HUES48 (cell line): ENCODE data around the gene KLHDC7A.
"Not testable (repeated sequence)": the region's sequence is repeated elsewhere in the genome, so short reads cannot be mapped to it uniquely, and the experiment has no call there.

Experiments used
- H3K27ac ChIP-seq: one replicate; pipeline ENCODE4 v1.7.0; 2013; ENCODE audit warnings: low read depth, low read length, inconsistent platforms
- H3K27me3 ChIP-seq: 2 replicates; pipeline ENCODE4 v1.6.1; 2013; ENCODE audit warnings: mild to moderate bottlenecking, low read length; ENCODE audit not compliant: control insufficient read depth, insufficient read depth
- H3K36me3 ChIP-seq: 2 replicates; pipeline ENCODE4 v1.6.1; 2013; ENCODE audit warnings: low read length; ENCODE audit not compliant: control insufficient read depth, insufficient read depth
- H3K4me1 ChIP-seq: 2 replicates; pipeline ENCODE4 v1.6.1; 2013; ENCODE audit warnings: mild to moderate bottlenecking, low read length; ENCODE audit not compliant: control insufficient read depth, insufficient read depth
- H3K4me3 ChIP-seq: 2 replicates; pipeline ENCODE4 v1.5.1; 2013; ENCODE audit warnings: mild to moderate bottlenecking, low read depth, low read length
- H3K9ac ChIP-seq: 2 replicates; pipeline ENCODE4 v1.6.1; 2013; ENCODE audit warnings: mild to moderate bottlenecking, low read depth, low read length, moderate library complexity
- H3K9me3 ChIP-seq: 2 replicates; pipeline ENCODE4 v1.6.1; 2013; ENCODE audit warnings: low read length; ENCODE audit not compliant: control insufficient read depth, insufficient read depth

The KLHDC7A gene

DNA sequence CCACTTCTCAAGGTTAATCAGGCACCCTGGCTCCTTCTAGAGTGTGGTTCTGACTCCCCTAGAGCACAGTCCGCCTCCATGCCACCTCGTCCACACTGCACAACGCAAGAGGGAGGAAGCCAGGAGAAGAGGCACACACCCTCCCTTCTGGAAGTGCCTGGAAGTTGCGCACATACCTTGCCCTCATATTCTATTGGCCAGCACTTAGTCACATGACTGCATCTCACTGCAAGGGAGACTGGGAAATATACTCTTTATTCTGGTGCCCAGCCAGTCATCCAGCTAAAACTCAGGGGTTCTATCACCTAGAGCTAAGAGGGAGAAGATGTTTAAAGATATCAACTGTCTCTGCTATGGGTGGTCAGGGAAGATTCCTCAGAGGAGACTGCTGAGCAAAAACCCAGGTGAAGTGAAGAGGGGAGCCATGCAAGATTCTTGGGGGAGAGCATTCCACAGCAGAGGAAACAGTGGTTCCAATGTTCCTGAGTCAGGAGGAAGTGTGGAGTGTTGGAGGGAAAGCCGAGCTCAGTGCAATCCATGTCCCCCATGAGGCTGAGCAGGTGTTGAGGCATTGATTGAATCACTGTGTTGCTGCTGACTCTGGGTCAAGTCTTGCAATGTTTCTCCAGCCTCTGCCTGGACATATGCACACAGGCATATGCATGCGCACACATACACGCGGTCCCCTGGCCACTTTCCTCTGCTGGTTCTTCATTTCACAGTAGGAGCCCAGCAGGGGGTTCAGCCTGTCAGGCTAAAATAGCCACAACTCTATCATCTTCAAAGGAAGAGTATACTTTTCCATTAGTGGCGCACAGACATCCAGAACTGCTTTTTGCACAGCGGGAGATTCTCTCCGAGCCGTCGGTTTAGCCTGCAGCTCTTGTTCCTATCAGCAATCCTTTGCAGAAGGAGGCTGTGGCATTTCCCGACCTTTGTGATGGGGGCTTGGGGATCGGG, 22.3 kb upstream of the KLHDC7A start:
- Histone ChIP-seq H3K36me3 (no peaks in the 10 kb centered on the region), H3K4me3 (no peak overlapping the region), H3K9me3 (no peaks in the 10 kb centered on the region), H3K27ac (no peak overlapping the region), H3K4me1 (no peaks in the 10 kb centered on the region), H3K27me3 (no peaks in the 10 kb centered on the region; the same call in 1 of the 2 replicates), H3K9ac (no peak overlapping the region)

DNA sequence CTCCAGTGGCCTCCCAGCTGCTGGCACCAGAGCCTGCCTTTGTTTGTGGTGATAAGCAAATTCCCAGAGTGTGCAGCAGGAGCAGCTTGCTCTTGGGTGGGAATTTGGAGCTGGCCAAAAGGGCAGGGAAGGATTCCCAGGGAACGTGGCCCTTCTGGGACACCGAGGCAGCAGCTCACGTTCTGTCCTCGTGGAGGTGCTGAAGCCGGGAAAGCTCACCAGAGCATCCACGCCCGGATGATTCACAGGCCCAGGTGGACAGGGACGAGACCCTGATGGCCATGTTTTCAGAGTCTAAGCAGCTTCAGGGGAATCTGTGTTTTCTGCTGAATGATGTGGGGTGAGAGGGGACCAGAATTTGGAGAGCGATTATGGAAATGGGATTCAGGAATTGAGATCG, 19.1 kb upstream of the KLHDC7A start:
- H3K9me3 ChIP-seq = no peaks in the 10 kb centered on the region
- no peak overlapping the region for H3K4me3 ChIP-seq
- no peaks in the 10 kb centered on the region for H3K4me1 ChIP-seq
- no peaks in the 10 kb centered on the region for H3K27me3 ChIP-seq
- H3K36me3 ChIP-seq = no peaks in the 10 kb centered on the region
- no peak overlapping the region for H3K27ac ChIP-seq
- H3K9ac ChIP-seq = no peak overlapping the region

DNA sequence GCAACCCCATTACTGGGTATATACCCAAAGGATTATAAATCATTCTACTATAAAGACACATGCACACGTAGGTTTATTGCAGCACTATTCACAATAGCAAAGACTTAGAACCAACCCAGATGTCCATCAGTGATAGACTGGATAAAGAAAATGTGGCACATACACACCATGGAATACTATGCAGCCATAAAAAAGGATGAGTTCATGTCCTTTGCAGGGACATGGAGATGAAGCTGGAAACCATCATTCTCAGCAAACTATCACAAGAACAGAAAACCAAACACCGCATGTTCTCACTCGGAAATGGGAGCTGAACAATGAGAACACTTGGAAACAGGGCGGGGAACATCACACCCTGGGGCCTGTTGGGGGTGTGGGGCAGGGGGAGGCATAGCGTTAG, 18.2 kb upstream of the KLHDC7A start:
- H3K36me3 ChIP-seq, H3K4me1 ChIP-seq, H3K27ac ChIP-seq, H3K9ac ChIP-seq, H3K9me3 ChIP-seq, H3K27me3 ChIP-seq, H3K4me3 ChIP-seq: not testable (repeated sequence)

DNA sequence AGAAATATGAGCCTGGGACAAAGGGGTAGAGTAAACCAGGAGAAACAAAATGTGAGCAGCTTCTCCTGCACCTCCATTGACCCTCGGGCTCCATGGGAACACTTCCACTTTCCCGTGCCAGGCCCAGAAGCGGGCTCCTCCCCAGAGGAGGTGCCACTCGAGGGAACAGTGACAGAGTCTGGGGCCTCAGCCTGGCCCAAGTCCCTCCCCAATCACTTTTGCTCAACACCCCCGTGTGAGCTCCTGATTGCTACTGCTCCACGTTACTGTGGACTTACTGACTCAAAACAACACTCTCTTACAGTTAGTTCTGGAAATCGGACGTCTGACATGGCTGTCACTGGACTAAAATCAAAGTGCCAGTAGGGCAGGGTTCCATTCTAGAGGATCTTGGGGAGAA, 17.7 kb upstream of the KLHDC7A start:
- H3K9me3 ChIP-seq = no peaks in the 10 kb centered on the region
- H3K9ac ChIP-seq = no peak overlapping the region
- H3K27ac ChIP-seq = no peak overlapping the region
- H3K4me3 ChIP-seq = no peak overlapping the region
- no peaks in the 10 kb centered on the region for H3K4me1 ChIP-seq
- H3K27me3 ChIP-seq = no peaks in the 10 kb centered on the region
- H3K36me3 ChIP-seq = no peaks in the 10 kb centered on the region

DNA sequence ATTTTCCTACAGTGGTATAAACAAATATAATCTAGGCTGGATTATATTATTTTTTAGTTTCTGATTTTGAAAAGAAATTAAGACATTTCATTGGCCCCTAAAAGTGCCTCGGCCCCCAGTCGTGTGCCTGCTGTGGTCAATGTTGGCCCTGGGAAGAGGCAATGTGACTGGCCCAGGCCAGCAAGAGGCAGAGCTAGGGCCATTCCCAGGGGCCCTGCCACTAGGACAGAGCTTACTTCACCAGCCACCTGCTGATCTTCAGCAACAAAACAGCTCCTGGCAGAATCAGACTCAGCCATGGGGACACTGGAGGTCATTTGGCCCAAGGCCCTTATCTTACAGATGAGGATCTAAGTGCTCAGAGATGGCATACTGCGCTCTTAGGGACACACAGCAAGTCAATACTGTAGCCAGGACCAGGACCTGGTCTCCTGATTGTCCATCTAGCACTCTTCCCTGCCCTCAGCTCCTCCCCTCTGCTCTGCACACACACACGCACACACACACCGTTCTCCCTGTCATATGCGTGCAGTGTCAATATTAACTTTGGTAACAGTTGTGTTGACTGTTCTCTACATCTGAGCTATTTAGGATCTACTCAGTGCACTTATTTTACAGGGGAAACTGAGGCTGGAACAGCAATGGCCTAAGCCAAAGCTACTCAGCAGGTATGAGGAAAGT, 16.6 kb upstream of the KLHDC7A start:
- Histone ChIP-seq H3K9ac (no peak overlapping the region), H3K27ac (no peak overlapping the region), H3K9me3 (no peaks in the 10 kb centered on the region), H3K27me3 (no peaks in the 10 kb centered on the region), H3K4me3 (no peak overlapping the region), H3K36me3 (no peaks in the 10 kb centered on the region), H3K4me1 (no peaks in the 10 kb centered on the region)

DNA sequence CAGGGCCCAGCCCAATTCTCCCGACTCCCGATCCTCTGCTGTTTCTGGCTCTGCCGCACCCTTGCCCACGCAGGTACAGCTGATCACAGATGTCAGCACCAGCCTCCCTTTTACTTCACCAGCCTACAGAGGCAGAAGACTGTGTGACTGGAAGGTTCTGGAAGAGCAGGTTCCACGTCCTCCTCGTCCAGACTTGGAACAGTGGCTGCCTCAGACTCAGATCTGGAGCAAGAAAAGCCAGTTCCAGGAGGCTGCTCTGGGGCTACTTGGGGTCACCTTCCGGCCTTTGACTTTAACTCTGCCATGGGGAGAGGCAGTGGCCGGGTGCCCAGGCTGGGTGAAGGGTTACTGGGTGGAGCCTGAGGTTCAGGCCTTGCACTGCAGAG, 16.1 kb upstream of the KLHDC7A start:
- Histone ChIP-seq H3K9ac (no peak overlapping the region), H3K36me3 (no peaks in the 10 kb centered on the region), H3K9me3 (no peaks in the 10 kb centered on the region), H3K4me3 (no peak overlapping the region), H3K4me1 (no peaks in the 10 kb centered on the region), H3K27ac (no peak overlapping the region), H3K27me3 (no peaks in the 10 kb centered on the region)

DNA sequence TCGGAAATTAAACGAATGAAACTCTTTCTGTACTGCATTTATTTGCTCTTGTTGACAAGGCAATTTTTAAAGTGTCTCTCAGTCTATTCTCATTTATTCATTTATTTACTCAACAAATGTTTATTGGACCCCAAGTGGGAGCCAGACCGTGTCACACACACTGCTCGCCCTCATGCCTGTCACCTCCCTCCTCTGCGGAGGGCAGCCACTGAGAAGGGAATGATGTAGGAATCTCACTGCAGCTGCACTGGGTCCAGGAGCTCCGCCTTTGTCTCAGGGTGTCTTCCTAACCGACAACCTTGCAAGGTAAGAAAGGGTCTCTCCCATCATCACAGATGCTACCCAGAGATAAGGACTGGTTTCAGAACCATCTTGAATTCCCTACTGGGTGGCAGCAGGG, 14.1 kb upstream of the KLHDC7A start:
- Histone ChIP-seq H3K4me1 (no peaks in the 10 kb centered on the region), H3K27ac (no peak overlapping the region), H3K27me3 (no peaks in the 10 kb centered on the region), H3K9me3 (no peaks in the 10 kb centered on the region), H3K9ac (no peak overlapping the region), H3K36me3 (no peaks in the 10 kb centered on the region), H3K4me3 (no peak overlapping the region)

DNA sequence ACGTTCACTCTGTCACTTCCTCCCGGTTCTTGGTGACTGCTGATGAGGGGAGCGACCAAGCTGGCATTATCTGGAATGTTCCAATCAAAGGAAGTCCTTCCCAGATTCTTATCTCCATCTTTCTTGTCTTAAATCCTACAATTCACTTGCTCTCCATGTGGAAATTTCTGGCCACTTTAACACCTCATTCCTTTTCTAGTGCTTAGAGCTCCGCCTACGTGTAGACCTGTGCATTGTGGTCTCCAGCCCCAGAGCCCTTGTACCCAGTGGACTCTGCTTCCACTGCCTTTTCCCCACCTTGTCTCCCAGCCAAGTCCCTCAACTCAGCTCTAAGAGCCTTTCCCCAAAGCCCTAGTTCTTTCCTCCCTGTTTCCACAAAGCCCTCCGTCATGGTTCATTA, 12.2 kb upstream of the KLHDC7A start:
- H3K9ac ChIP-seq = no peak overlapping the region

DNA sequence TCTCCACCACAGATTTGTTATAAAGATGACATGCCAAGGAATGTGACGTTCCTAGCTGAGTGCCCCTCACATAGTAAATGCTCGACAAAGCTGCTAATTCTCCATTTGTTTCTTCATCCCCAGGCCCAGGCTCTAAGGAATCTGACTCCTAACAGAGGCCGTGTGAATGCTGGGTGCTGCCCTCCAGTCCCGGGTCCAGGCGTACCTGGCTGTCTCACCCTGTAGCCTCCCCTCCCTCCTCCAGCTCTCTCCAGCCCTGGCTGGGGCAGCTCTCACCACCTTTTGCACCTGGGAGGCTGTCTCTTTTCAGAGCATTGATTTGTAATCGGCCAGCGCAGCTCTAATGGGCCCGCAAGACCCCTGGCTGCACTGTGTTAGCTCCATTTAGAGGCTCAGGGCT, 11.2 kb upstream of the KLHDC7A start:
- H3K4me1 ChIP-seq = no peaks in the 10 kb centered on the region
- no peak overlapping the region for H3K27ac ChIP-seq
- H3K4me3 ChIP-seq = no peak overlapping the region
- H3K36me3 ChIP-seq = no peaks in the 10 kb centered on the region
- H3K9ac ChIP-seq = no peak overlapping the region
- H3K27me3 ChIP-seq = no peaks in the 10 kb centered on the region
- H3K9me3 ChIP-seq = no peaks in the 10 kb centered on the region

More for the DNA sequence above, 12.2 kb upstream of the KLHDC7A start:
- no peaks in the 10 kb centered on the region for H3K36me3 ChIP-seq
- H3K27me3 ChIP-seq = no peaks in the 10 kb centered on the region
- H3K4me1 ChIP-seq = no peaks in the 10 kb centered on the region
- H3K9me3 ChIP-seq = no peaks in the 10 kb centered on the region
- no peak overlapping the region for H3K4me3 ChIP-seq
- no peak overlapping the region for H3K27ac ChIP-seq

DNA sequence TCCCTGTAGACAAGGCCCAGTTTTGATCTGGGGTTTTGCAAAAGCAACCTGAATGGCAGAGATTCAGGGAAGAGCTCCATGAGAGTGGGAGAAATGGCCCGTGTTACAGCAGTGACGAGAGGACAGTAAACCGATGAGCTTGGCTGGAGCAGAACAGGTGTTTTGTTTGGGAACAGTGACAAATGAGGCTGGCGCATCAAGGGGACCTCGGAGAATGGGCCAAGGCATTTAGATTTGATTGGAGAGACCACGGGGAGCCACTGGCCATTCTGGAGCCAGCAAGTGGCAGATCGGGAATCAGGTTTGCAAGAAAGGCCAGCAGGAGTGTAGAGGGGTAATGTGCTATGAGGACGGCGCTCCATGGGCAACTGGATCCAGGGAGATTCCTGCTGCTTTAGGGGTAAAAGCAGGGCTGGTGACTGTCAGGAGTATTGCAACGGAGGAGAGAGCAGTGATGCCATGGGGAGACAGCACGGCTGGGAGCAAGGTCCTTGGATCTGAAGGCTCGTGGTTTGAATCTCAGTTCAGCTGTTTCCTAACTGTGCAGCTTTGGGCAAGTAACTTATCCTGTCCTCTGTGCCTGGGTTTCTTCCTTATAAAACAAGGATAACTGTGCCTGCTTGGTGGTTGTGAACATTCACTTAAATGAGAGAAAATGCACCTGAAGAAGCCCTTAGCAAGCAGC, 9.9 kb upstream of the KLHDC7A start:
- no peaks in the 10 kb centered on the region for H3K27me3 ChIP-seq
- no peak overlapping the region for H3K9ac ChIP-seq
- no peak overlapping the region for H3K4me3 ChIP-seq
- no peaks in the 10 kb centered on the region for H3K4me1 ChIP-seq
- no peaks in the 10 kb centered on the region for H3K36me3 ChIP-seq
- no peaks in the 10 kb centered on the region for H3K9me3 ChIP-seq
- no peak overlapping the region for H3K27ac ChIP-seq
